Natural killer cell (primary cell): ENCODE results near the gene CBLN2. TPM values are rescaled to one million over a fixed set of nuclear protein-coding genes. Genes with fewer than 3 reads are reported as not detected.

ENCODE experiments used
- ATAC-seq, 3 donors: fragments of 150-1000 bp in 2 of 3; fragments of 200-7000 bp in 1 of 3; cut with Tn5 transposase; 1 replicate in 1 of 3; 2 replicates in 2 of 3; pipeline ENCODE4 v1.10.0; 2021; ENCODE audit warnings: mild to moderate bottlenecking in 2 of 3, moderate library complexity in 2 of 3
- DNase-seq, 2 donors: peaks; one replicate each; pipeline versions ENCODE4 v3.0.0 to v3.0.0-alpha.2; 2013 to 2021; ENCODE audit warnings: mixed read lengths in 1 of 2
- H3K27ac ChIP-seq: one replicate; pipeline ENCODE4 v1.5.1; 2013; ENCODE audit warnings: mild to moderate bottlenecking, low read length
- H3K27me3 ChIP-seq: one replicate; pipeline ENCODE4 v1.6.1; 2013; ENCODE audit warnings: low read length; ENCODE audit not compliant: control insufficient read depth, insufficient read depth
- H3K36me3 ChIP-seq: one replicate; pipeline ENCODE4 v1.6.1; 2013; ENCODE audit warnings: low read length; ENCODE audit not compliant: control insufficient read depth, insufficient read depth
- H3K4me1 ChIP-seq: one replicate; pipeline ENCODE4 v1.6.1; 2013; ENCODE audit warnings: low read length; ENCODE audit not compliant: control insufficient read depth, insufficient read depth
- H3K4me3 ChIP-seq: one replicate; pipeline ENCODE4 v1.5.1; 2013; ENCODE audit warnings: low read length
- H3K9me3 ChIP-seq: one replicate; pipeline ENCODE4 v1.6.1; 2013; ENCODE audit warnings: low read length; ENCODE audit not compliant: control insufficient read depth, insufficient read depth
- H3K27ac Mint-ChIP-seq, 2 donors: one replicate each; pipeline ENCODE4 v1.8.0; 2022; ENCODE audit warnings: mild to moderate bottlenecking in 2 of 2, mixed read lengths in 2 of 2, moderate library complexity in 1 of 2
- H3K27me3 Mint-ChIP-seq, 2 donors: one replicate each; pipeline ENCODE4 v1.8.0; 2022; ENCODE audit warnings: low read depth in 2 of 2, mixed read lengths in 2 of 2
- H3K36me3 Mint-ChIP-seq: one replicate; pipeline ENCODE4 v1.8.0; 2022; ENCODE audit warnings: mixed read lengths
- H3K4me1 Mint-ChIP-seq, 2 donors: one replicate each; pipeline ENCODE4 v1.8.0; 2022; ENCODE audit warnings: mixed read lengths in 2 of 2
- H3K4me3 Mint-ChIP-seq: one replicate; pipeline ENCODE4 v1.8.0; 2022; ENCODE audit warnings: mild to moderate bottlenecking, moderate library complexity, mixed read lengths
- H3K9me3 Mint-ChIP-seq, 2 donors: one replicate each; pipeline ENCODE4 v1.8.0; 2022; ENCODE audit warnings: mixed read lengths in 2 of 2
- CTCF ChIP-seq: fragments of 200-600 bp; IDR thresholded peaks from one replicate; pipeline ENCODE4 v1.8.0; 2022; ENCODE audit warnings: antibody characterized with exemption
- WGBS: methylation state at CpG from one replicate; pipeline ENCODE4 v1.1.7; 2013; ENCODE audit warnings: missing lambda C conversion rate; ENCODE audit not compliant: insufficient coverage; 5-methylcytosine and 5-hydroxymethylcytosine counted together
- intact Hi-C: fragments of 100-400 bp; cut with micrococcal nuclease; formaldehyde crosslinking; loops from one replicate; pipeline ENCODE4 v1.14.2; 2022
- total RNA-seq, 4 donors: library from RNA; stranded (reverse); fragments of 120-200 nt in 1 of 4; gene quantifications; one replicate each; pipeline versions ENCODE4 v1.2.3 to v1.2.4, GENCODE V29; 2013 to 2022

Gene CBLN2
- total RNA-seq, 3 donors from 2014 or later (not counting 1 experiment from before 2014, with no cell fraction given): not detected

- H3K27me3 ChIP-seq: no peaks in the 10 kb centered on the region
- no peaks in the 10 kb centered on the region for H3K27me3 Mint-ChIP-seq
- peaks cover 0 to 2% of the 10 kb centered on the region in 2 donors for H3K9me3 Mint-ChIP-seq
- DNase-seq (no peak), ATAC-seq (no peak)
- intact Hi-C loops: no loop called here
- H3K9me3 ChIP-seq: no peaks in the 10 kb centered on the region
- TF ChIP-seq CTCF: no peak
- H3K4me3 ChIP-seq: no peak overlapping the region
- no peak overlapping the region for H3K27ac ChIP-seq
- H3K4me1 ChIP-seq: no peaks in the 10 kb centered on the region
- no peak overlapping the region for H3K4me3 Mint-ChIP-seq
- WGBS: 100% methylated on average over 1 of the region's 3 CpGs
- no peak overlapping the region for H3K27ac Mint-ChIP-seq
- no peaks in the 10 kb centered on the region for H3K4me1 Mint-ChIP-seq
- no peaks in the 10 kb centered on the region for H3K36me3 Mint-ChIP-seq
- no peaks in the 10 kb centered on the region for H3K36me3 ChIP-seq
Observed at GRCh38 chr18:72492497-72492896, 51.6 kb downstream of the CBLN2 start.
